Raji (cell line): ENCODE measurements around the gene NFATC1.

Experiments
- POLR2A ChIP-seq: IDR thresholded peaks from 2 replicates; pipeline ENCODE4 v1.6.1; 2011; ENCODE audit warnings: low read depth, low read length, control low read depth; ENCODE audit not compliant: insufficient read depth

The NFATC1 gene

GRCh38 chr18:79383388-79384056 is 12.2 kb upstream of the NFATC1 start:
- no peak for TF ChIP-seq POLR2A

DNA sequence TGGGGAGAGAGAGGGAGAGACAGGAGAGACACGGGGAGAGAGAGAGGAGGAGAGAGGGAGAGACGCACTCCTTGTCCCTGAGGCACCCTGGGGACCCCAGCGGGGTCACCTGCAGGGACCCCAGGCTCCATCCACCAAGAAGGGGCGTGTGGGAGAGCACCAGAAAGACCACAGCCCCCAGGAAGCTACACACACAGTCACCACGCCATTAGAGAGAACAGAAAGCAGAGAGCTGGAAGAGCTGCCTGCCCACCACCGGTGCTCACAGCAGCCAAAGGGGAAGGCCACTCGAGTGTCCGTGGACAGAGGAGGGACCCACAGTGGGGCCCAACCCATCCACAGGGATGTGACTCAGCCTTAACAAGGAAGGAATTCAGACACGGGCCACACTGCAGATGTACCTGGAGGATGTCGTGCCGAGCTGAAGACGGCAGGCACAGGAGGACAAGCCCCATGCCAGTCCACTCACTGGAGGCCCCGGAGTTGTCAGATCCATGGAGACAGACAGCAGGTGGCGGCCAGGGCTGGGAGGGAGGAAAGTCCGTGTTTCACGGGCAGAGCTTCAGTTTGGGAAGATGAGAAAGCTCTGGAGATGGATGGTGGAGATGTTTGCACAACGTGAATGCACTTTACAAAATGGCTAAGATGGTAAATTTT is 11.5 kb upstream of the NFATC1 start:
- TF ChIP-seq POLR2A: no peak

DNA sequence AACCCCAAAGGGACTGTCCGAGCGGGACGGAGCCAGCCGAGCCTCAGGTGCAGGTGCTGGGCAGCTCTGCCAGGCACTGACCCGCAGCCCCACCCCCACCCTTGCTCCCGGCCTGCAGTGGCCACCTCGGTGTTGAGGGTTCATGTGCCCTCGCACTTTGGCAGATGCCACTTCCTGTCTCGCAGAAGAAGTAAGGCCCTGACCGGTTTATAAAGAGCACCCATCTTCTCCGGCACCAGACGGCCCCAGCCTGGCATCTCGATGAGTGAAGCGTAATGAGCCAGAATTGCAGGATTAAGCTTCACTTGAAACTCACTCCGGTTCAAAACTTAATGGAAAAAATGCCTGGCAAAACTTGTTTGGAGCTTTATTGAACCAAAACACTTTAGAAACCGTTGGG is 10.9 kb upstream of the NFATC1 start:
- no peak for TF ChIP-seq POLR2A

GRCh38 chr18:79385326-79385707 is 10.4 kb upstream of the NFATC1 start:
- TF ChIP-seq POLR2A: no peak

GRCh38 chr18:79385708-79386341 is 9.9 kb upstream of the NFATC1 start:
- TF ChIP-seq POLR2A: no peak

- no peak for TF ChIP-seq POLR2A
These were observed 9.2 kb upstream of the NFATC1 start for GRCh38 chr18:79386547-79386946.

GRCh38 chr18:79387214-79387613 is 8.5 kb upstream of the NFATC1 start:
- TF ChIP-seq POLR2A: no peak

GRCh38 chr18:79387615-79388014 is 8.1 kb upstream of the NFATC1 start:
- no peak for TF ChIP-seq POLR2A

DNA sequence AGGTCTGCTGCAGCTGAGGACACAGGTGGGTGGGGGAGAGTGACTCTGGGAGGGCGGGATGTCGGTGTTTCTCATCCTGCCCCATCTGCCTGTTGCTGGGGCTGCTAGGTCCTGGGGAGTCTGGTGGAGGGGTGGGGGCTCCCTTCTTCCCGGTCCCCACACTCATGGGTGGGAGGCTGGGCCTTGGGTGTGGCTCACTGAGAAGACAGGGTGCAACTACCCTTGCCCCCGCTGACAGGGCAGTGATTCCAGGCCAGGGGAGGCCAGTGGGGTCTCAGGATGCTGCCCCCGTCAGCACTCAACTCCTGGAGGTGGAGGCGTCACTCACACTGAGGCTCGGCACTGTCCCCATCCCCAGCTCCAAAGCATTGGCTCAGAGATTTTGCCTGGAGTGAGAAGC is 7.7 kb upstream of the NFATC1 start:
- no peak for TF ChIP-seq POLR2A

DNA sequence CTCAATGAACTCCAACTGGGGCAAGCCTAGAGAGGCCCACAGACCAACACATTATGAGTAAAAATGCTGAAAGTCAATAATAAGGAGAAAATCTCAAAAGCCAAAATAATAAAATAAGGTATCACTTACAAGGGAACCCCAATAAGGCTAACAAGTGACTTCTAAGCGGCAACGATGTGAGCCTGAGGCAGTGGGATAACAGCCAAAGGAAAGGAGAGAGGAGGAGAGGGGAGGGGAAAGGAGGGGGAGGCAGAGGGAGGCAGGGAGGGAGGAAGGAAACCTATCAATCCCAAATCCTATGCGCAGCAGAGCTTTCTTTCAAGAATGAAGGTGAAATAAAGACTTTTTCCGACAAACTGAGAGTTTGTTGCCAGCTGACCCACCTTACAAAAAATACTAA is 6.0 kb upstream of the NFATC1 start:
- no peak for TF ChIP-seq POLR2A

GRCh38 chr18:79392226-79392625 is 3.5 kb upstream of the NFATC1 start:
- TF ChIP-seq POLR2A: no peak

DNA sequence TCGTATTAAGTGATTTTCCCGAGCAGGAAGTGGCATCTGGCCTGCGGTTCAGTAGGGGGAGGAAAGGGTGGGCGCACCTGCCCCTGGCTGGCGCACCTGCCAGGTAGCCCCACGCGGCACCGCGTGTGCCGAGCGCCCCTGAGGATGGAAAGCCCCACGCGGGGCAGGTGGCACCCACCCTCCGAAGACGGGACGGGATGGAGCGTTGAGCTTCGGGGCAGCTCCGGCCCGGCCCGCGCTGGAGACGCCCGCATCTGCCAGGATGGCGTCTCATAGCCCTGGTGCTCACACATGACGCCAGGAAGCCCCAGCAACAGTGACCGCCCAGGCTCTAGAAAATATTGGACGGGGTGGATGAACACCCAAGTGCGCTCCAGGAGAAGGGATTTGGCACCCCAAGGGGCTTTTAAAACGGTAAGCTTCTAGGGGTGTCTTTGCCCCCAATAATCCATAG is 2.5 kb upstream of the NFATC1 start:
- no peak for TF ChIP-seq POLR2A

GRCh38 chr18:79393635-79394533 is 1.8 kb upstream of the NFATC1 start:
- TF ChIP-seq POLR2A: peak; percentile 39; the same call in 1 of the 2 replicates

DNA sequence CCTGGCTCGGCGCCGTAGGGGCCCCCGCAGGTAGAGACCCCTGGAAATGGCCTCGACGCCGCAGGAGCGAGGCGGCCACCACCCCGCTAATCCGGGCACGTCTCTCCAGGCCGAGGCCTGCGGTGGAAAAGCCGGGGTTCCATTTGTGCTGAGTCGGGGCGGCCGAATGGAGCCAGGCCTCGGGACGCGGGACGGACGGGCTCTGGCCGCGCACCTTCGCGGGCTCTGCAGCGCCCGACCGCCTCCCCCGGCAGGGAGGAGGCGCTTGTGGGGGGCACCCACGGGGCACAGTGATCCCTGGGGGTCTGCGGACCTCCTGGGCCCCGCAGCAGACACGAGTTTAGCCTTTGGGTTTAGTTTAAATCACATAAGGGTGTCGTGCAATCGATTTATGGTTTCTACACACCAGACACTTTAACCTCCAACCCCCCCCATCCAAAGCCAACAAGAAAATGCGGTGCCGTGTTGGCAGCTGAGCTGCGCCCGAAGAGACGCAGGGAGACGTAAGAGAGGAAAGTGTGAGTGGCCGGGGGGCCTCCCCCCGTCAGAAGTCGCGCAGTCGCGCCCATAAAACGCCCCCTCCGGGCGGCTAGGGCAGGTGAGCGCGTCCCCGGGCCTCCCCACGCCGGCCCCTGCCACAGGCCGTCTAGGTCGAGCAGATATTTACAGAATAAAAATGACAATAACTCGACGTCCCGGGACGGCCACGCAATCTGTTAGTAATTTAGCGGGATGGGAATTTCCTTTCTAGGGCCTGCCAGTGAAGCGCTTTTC is 1.0 kb upstream of the NFATC1 start:
- no peak for TF ChIP-seq POLR2A

DNA sequence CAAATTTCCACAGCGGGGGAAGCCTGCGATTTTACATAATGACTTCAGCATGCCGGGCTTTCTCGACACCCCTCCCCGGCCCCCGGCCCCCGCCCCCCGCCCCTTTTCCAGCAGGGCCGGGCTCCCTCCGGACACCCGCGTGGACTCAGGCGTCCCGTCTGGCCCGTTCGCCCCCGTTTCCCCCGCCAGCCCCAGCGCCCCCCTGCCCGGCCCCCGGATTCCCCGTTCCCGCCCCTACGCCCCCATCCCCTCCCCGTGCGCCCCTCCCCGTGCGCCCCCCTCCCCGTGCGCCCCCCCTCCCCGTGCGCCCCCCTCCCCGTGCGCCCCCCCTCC is 456 bp upstream of the NFATC1 start:
- TF ChIP-seq POLR2A: no peak
